Measurements from ENCODE around the gene SCGN. TPM values are rescaled to one million over a fixed set of nuclear protein-coding genes. Genes with fewer than 3 reads are reported as not detected.

Gene SCGN
- total RNA-seq, 4 donors from 2014 or later: 0.35 to 3.6 (median 1.3) TPM; not detected in 1

DNA sequence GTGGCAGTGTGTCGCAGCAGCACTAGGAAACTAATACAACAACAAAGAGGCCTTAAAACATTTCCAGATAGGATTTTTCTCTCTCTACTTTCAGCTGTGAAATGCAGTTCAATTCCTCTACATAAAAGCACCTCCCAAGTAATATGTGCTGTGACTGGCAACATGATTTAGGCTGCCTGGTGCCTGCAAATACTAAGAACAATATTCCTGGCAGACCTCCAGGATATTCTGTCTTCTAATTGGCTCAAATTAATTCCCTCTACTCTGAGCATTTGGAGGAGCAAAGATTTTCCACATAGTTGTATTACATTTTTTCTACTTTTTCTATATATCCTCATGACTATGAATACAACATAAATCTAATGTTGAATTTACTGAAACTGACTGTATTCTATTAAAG, 33.2 kb downstream of the SCGN start:
- WGBS, 2 donors (ENCODE audit: low coverage in 1 of 2): 0 to 100% methylated on average over 1 of the region's 1 CpG

DNA sequence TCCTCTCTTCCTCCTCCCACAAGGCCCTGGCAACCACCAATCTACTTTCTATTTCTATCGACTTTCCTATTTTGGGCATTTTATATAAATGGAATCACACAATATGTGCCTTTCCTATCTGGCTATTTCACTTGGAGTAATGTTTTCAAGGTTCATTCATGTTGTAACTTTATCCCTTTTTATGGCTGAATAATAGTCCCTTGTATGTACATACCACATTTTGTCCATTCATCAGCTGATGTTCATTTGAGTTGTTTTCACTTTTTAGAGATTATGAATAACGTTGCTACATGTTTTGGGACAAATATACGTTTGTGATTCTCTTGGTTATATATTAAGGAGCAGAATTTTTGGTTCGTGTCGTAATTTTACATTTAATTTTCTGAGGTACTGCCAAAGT, 33.9 kb downstream of the SCGN start:
- Histone ChIP-seq H3K4me3 (no peak overlapping the region), H3K36me3 (no peaks in the 10 kb centered on the region), H3K27me3 (peaks cover 8% of the 10 kb centered on the region), H3K9me3 (no peaks in the 10 kb centered on the region), H3K4me1 (no peaks in the 10 kb centered on the region), H3K27ac (no peak overlapping the region)
- WGBS, 2 donors (ENCODE audit: low coverage in 1 of 2): 77 to 91% methylated on average over 5 of the region's 5 CpGs
- no peak for TF ChIP-seq EP300 (IDR thresholded peaks at IDR 0.05)
- TF ChIP-seq POLR2A (IDR thresholded peaks at IDR 0.05): no peak
- no peak for TF ChIP-seq POLR2AphosphoS5 (IDR thresholded peaks at IDR 0.05)
- TF ChIP-seq, protein P1, sequence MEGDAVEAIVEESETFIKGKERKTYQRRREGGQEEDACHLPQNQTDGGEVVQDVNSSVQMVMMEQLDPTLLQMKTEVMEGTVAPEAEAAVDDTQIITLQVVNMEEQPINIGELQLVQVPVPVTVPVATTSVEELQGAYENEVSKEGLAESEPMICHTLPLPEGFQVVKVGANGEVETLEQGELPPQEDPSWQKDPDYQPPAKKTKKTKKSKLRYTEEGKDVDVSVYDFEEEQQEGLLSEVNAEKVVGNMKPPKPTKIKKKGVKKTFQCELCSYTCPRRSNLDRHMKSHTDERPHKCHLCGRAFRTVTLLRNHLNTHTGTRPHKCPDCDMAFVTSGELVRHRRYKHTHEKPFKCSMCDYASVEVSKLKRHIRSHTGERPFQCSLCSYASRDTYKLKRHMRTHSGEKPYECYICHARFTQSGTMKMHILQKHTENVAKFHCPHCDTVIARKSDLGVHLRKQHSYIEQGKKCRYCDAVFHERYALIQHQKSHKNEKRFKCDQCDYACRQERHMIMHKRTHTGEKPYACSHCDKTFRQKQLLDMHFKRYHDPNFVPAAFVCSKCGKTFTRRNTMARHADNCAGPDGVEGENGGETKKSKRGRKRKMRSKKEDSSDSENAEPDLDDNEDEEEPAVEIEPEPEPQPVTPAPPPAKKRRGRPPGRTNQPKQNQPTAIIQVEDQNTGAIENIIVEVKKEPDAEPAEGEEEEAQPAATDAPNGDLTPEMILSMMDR (IDR thresholded peaks at IDR 0.05): no peak
- ATAC-seq: no peak

More for the DNA sequence above, 33.2 kb downstream of the SCGN start:
- H3K27ac ChIP-seq: no peak overlapping the region
- TF ChIP-seq POLR2A (IDR thresholded peaks at IDR 0.05) (no peak), EP300 (IDR thresholded peaks at IDR 0.05) (no peak)
- no peak overlapping the region for H3K4me3 ChIP-seq
- no peak for ATAC-seq
- no peaks in the 10 kb centered on the region for H3K4me1 ChIP-seq
- H3K9me3 ChIP-seq: no peaks in the 10 kb centered on the region
- H3K27me3 ChIP-seq: peaks cover 8% of the 10 kb centered on the region
- H3K36me3 ChIP-seq: no peaks in the 10 kb centered on the region

DNA sequence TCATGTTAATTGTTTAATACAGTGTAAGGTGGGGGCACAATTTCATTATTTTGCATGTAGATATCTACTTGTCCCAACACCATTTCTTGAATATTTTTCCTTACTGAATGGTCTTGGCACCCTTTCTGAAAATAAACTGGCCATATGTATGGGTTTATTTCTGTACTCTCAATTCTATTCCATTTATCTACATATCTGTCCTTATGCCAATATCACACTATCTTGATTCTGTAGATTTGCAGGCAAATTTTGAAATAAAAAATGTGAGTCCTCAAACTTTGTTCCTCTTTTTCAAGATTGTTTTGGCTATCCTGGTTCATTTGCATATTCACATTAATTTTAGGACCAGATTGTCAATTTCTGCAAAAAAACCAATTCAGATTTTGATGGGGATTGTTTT, 34.8 kb downstream of the SCGN start:
- H3K9me3 ChIP-seq: no peaks in the 10 kb centered on the region
- ATAC-seq: no peak
- no peaks in the 10 kb centered on the region for H3K4me1 ChIP-seq
- H3K27me3 ChIP-seq: peaks cover 8% of the 10 kb centered on the region
- no peak overlapping the region for H3K4me3 ChIP-seq
- H3K27ac ChIP-seq: no peak overlapping the region
- TF ChIP-seq, protein P1 (IDR thresholded peaks at IDR 0.05): no peak
- TF ChIP-seq POLR2A (IDR thresholded peaks at IDR 0.05): no peak
- no peak for TF ChIP-seq EP300 (IDR thresholded peaks at IDR 0.05)
- TF ChIP-seq POLR2AphosphoS5 (IDR thresholded peaks at IDR 0.05): no peak
- H3K36me3 ChIP-seq: no peaks in the 10 kb centered on the region

DNA sequence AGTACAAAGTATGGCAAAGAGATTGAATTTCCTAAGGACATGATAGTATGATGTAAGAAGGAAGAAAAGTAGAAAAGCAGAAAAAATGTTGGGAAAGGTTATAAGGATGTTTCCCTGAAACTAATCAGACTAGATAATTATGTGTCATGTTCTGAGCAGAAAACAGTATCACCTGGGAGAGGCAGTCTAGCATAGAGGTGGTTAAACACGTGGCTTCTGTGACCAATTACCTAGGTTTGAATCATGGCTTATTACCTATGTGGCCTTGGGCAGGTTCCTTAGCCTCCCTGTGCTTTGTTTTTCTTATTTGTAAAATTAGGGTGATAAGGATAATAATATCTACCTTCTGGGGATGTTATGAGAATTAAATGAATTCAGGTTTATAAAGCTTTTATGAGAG, 38.0 kb downstream of the SCGN start:
- no peak for TF ChIP-seq POLR2A (IDR thresholded peaks at IDR 0.05)
- TF ChIP-seq EP300 (IDR thresholded peaks at IDR 0.05): no peak
- TF ChIP-seq POLR2AphosphoS5 (IDR thresholded peaks at IDR 0.05): no peak
- TF ChIP-seq, protein P1 (IDR thresholded peaks at IDR 0.05): no peak
- Histone ChIP-seq H3K27me3 (no peaks in the 10 kb centered on the region), H3K27ac (no peak overlapping the region), H3K9me3 (no peaks in the 10 kb centered on the region), H3K4me1 (no peaks in the 10 kb centered on the region), H3K4me3 (no peak overlapping the region), H3K36me3 (no peaks in the 10 kb centered on the region)
- WGBS, 2 donors (ENCODE audit: low coverage in 1 of 2): 63 to 70% methylated on average over 1 of the region's 1 CpG
- ATAC-seq: no peak

DNA sequence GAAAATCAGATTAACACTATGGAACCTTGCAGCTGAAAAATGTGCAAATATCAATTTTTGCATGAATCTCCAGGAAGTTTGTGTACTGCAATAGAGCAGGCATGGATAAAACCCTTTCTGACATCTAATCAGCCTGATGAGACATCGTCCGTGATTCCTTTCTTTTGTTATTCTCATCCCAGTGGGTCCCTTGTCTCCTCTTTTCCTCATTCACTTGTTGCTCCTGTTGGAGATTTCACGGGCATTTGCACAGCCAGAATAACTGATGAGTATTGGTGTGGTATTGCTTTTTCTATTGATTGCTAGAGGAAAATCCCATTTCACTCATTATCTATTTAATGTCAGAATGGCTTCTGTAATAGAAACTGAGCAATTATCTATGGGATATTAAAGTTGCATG, 39.9 kb downstream of the SCGN start:
- H3K9me3 ChIP-seq: no peaks in the 10 kb centered on the region
- no peak overlapping the region for H3K27ac ChIP-seq
- no peaks in the 10 kb centered on the region for H3K27me3 ChIP-seq
- ATAC-seq: no peak
- 75 to 78% methylated on average over 3 of the region's 3 CpGs for WGBS, 2 donors (ENCODE audit: low coverage in 1 of 2)
- H3K4me1 ChIP-seq: no peaks in the 10 kb centered on the region
- no peak overlapping the region for H3K4me3 ChIP-seq
- H3K36me3 ChIP-seq: no peaks in the 10 kb centered on the region
- TF ChIP-seq EP300 (IDR thresholded peaks at IDR 0.05) (no peak), POLR2A (IDR thresholded peaks at IDR 0.05) (no peak), POLR2AphosphoS5 (IDR thresholded peaks at IDR 0.05) (no peak)
- TF ChIP-seq, protein P1 (IDR thresholded peaks at IDR 0.05): no peak

All from gastroesophageal sphincter (tissue), 4 donors.